Measurements from ENCODE around the gene PIEZO2.

DNA sequence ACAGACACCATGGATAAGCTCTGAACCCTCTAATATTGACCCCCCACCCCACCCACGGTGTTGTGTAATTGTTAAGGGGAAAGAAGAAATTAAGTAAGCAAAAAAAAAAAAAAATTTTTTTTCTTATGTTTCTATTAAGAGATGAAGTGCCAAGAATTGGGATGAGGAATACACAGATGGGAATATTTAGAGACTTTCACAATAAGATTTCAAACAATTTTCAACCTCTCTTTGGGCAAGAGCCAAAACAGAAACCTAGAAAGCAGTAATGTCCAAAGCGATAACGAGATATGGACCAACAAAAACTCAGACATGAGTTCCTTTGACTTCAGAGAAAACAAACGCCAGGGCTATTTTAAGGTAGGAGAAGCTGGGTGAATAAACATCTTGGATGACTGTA, 14.4 kb downstream of the PIEZO2 start:
- TF ChIP-seq, protein P1, sequence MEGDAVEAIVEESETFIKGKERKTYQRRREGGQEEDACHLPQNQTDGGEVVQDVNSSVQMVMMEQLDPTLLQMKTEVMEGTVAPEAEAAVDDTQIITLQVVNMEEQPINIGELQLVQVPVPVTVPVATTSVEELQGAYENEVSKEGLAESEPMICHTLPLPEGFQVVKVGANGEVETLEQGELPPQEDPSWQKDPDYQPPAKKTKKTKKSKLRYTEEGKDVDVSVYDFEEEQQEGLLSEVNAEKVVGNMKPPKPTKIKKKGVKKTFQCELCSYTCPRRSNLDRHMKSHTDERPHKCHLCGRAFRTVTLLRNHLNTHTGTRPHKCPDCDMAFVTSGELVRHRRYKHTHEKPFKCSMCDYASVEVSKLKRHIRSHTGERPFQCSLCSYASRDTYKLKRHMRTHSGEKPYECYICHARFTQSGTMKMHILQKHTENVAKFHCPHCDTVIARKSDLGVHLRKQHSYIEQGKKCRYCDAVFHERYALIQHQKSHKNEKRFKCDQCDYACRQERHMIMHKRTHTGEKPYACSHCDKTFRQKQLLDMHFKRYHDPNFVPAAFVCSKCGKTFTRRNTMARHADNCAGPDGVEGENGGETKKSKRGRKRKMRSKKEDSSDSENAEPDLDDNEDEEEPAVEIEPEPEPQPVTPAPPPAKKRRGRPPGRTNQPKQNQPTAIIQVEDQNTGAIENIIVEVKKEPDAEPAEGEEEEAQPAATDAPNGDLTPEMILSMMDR (IDR thresholded peaks at IDR 0.05): no peak
- no peak for TF ChIP-seq EZH2 (IDR thresholded peaks at IDR 0.05)
- TF ChIP-seq EZH2phosphoT487 (IDR thresholded peaks at IDR 0.05): no peak
